ENCODE results near the gene SHB.

The SHB gene

GRCh38 chr9:37989701-37990100, 79.3 kb downstream of the SHB start:
- Histone ChIP-seq H3K27ac (no peak overlapping the region), H3K36me3 (replicated peaks) (peaks cover 3% of the 10 kb centered on the region), H3K4me3 (ENCODE audit: low read depth, low read length) (no peak overlapping the region), H3K27me3 (replicated peaks) (no peaks in the 10 kb centered on the region)
- TF ChIP-seq, protein P1, sequence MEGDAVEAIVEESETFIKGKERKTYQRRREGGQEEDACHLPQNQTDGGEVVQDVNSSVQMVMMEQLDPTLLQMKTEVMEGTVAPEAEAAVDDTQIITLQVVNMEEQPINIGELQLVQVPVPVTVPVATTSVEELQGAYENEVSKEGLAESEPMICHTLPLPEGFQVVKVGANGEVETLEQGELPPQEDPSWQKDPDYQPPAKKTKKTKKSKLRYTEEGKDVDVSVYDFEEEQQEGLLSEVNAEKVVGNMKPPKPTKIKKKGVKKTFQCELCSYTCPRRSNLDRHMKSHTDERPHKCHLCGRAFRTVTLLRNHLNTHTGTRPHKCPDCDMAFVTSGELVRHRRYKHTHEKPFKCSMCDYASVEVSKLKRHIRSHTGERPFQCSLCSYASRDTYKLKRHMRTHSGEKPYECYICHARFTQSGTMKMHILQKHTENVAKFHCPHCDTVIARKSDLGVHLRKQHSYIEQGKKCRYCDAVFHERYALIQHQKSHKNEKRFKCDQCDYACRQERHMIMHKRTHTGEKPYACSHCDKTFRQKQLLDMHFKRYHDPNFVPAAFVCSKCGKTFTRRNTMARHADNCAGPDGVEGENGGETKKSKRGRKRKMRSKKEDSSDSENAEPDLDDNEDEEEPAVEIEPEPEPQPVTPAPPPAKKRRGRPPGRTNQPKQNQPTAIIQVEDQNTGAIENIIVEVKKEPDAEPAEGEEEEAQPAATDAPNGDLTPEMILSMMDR (IDR thresholded peaks at IDR 0.05; ENCODE audit: low read depth, low read length, missing control alignments), result no peak
- no peak for DNase-seq
- in situ Hi-C loops (cut with HindIII; ENCODE audit: low pct_ligation_motif_present, low sequenced_read_pairs), result no loop called here

DNA sequence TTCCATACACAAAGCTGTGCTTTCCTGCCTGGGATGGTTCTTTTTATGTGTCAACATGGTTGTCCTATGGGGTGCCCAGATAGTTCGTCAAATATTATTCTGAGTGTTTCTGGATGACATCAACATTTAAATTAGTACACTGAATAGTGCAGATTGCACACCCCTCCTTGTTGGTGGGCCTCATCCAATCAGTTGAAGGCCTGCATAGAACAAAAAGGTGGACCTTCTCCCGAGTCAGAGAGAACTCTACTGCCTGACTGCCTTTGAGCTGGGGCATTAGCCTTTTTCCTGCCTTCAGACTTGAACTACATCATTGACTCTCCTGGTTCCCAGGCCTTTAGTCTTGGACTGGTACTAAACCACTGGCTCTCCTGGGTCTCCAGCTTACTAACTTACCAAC, 80.4 kb downstream of the SHB start:
- DNase-seq, result no peak
- in situ Hi-C loops (cut with HindIII; ENCODE audit: low pct_ligation_motif_present, low sequenced_read_pairs), result no loop called here
- H3K36me3 ChIP-seq (replicated peaks), result peaks cover 3% of the 10 kb centered on the region
- TF ChIP-seq, protein P1 (IDR thresholded peaks at IDR 0.05; ENCODE audit: low read depth, low read length, missing control alignments), result no peak
- H3K27ac ChIP-seq, result no peak overlapping the region
- H3K4me3 ChIP-seq (ENCODE audit: low read depth, low read length), result no peak overlapping the region
- H3K27me3 ChIP-seq (replicated peaks), result no peaks in the 10 kb centered on the region

DNA sequence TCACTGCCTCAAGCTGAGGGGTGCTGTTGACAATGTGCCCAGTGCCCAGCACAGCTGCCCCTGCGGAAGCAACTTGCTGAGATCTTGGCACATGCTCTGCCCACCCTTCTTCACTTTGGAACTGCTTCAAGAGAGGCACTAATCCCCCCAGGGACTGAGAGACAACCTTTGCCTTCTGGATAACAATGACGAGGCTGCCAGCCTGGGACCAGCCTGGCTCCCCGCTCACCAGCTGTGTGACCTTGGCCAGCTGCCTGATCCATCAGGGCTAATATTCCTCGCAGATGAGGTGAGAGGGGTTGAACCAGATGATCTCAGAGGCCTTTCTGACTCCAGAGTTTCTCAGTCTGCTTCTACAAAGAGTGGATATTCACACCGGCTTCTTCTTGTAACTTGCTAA, 81.0 kb downstream of the SHB start:
- H3K27me3 ChIP-seq (replicated peaks), result no peaks in the 10 kb centered on the region
- no peak overlapping the region for H3K27ac ChIP-seq
- peaks cover 3% of the 10 kb centered on the region for H3K36me3 ChIP-seq (replicated peaks)
- H3K4me3 ChIP-seq (ENCODE audit: low read depth, low read length), result no peak overlapping the region
- in situ Hi-C loops (cut with HindIII; ENCODE audit: low pct_ligation_motif_present, low sequenced_read_pairs), result no loop called here
- TF ChIP-seq, protein P1 (IDR thresholded peaks at IDR 0.05; ENCODE audit: low read depth, low read length, missing control alignments), result no peak
- no peak for DNase-seq

DNA sequence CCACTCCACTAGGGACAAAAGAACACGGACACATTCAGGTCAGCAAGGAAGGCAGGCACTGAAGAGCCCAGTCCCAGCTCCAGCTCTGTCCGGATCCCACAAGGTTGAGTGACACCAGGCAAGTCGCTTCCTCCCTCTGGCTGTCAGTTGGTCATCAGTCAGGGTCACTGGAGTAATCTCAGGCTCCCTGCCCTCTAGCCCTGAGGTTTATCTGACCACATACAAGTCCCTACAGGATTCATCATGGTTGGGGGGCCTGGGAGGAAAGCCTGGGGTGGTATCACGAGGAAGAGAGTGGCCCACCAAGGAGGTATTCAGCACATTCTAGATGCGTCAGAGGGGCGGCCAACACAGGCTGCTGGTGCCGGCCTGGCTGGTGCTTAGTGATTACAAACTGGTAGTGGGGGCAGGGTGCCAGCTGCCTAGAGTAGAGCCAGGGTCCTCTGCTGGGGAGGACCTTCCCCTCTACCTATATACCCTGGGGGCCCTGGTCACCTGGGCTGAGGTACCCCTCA, 81.5 kb downstream of the SHB start:
- peaks cover 3% of the 10 kb centered on the region for H3K36me3 ChIP-seq (replicated peaks)
- H3K27me3 ChIP-seq (replicated peaks), result no peaks in the 10 kb centered on the region
- TF ChIP-seq, protein P1 (IDR thresholded peaks at IDR 0.05; ENCODE audit: low read depth, low read length, missing control alignments), result no peak

DNA sequence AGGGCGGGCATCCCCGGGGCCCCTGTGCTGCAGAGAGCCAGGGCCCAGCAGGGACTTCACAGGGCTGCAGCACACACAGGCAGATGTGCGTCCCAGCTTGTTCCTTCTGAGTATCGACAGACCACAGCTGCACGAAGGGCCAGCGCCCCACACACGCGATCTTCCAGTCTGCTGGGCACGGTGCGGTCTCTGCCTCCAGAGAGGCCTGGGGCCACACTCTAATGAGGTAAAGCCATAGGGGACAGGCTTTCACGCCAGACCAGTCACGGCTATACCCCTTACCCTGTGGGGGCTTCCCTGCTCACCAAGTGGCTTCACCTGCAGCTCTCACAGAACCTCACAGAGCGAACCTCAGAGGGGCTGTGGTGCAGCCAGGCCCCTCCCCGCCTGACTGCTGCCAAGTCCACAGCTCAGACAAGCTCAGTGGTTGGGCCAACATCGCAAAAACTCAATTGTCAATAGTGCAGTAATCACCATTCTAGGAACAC, 82.2 kb downstream of the SHB start:
- H3K36me3 ChIP-seq (replicated peaks), result peaks cover 3% of the 10 kb centered on the region
- H3K27ac ChIP-seq, result no peak overlapping the region
- no peak for DNase-seq
- TF ChIP-seq, protein P1 (IDR thresholded peaks at IDR 0.05; ENCODE audit: low read depth, low read length, missing control alignments), result no peak
- in situ Hi-C loops (cut with HindIII; ENCODE audit: low pct_ligation_motif_present, low sequenced_read_pairs), result no loop called here
- no peak overlapping the region for H3K4me3 ChIP-seq (ENCODE audit: low read depth, low read length)
- H3K27me3 ChIP-seq (replicated peaks), result no peaks in the 10 kb centered on the region

More for the DNA sequence above, 81.5 kb downstream of the SHB start:
- Histone ChIP-seq H3K27ac (no peak overlapping the region), H3K4me3 (ENCODE audit: low read depth, low read length) (no peak overlapping the region)
- in situ Hi-C loops (cut with HindIII; ENCODE audit: low pct_ligation_motif_present, low sequenced_read_pairs), result no loop called here
- no peak for DNase-seq

DNA sequence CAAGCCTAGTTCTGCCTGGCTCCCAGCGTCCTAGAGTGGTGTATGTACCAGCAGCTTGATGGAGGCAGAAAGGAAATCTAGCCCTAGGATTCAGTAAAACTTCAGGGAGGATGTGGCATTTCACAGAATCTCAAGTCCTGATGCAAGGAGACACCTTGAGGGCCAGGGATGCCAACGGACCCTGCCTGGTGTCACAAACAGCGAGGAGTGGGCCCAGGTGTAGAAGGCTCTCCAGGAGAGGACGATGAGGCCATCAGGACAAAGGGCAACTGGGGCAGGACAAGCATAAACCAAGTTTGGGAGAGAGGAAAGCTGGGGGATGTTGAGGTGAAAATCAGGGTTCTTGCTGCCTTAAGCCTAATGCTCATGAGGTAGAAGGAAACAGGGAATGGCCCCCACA, 83.0 kb downstream of the SHB start:
- H3K4me3 ChIP-seq (ENCODE audit: low read depth, low read length), result no peak overlapping the region
- H3K27ac ChIP-seq, result no peak overlapping the region
- no peak for DNase-seq
- H3K36me3 ChIP-seq (replicated peaks), result no peaks in the 10 kb centered on the region
- TF ChIP-seq, protein P1 (IDR thresholded peaks at IDR 0.05; ENCODE audit: low read depth, low read length, missing control alignments), result no peak
- no peaks in the 10 kb centered on the region for H3K27me3 ChIP-seq (replicated peaks)
- in situ Hi-C loops (cut with HindIII; ENCODE audit: low pct_ligation_motif_present, low sequenced_read_pairs), result no loop called here
